SU-DHL-6 (cell line): ENCODE results near the gene EPHA4.

ENCODE experiments used
- H2AFZ ChIP-seq: fragments of 200-600 bp; sonication (generic); 2 replicates; pipeline ENCODE4 v1.6.1; 2014; ENCODE audit warnings: low read depth, mild to moderate bottlenecking, moderate library complexity, mixed read lengths, antibody characterized with exemption, low read length; ENCODE audit not compliant: severe bottlenecking
- H3F3A ChIP-seq: fragments of 200-600 bp; shearing (Covaris generic); 2 replicates; pipeline ENCODE4 v1.6.0; 2016; ENCODE audit warnings: antibody characterized with exemption, mild to moderate bottlenecking; ENCODE audit not compliant: insufficient read depth
- H3K27ac ChIP-seq: fragments of 200-600 bp; sonication (generic); 2 replicates; pipeline ENCODE4 v1.5.1; 2016; ENCODE audit warnings: low read depth, mild to moderate bottlenecking, low read length, moderate library complexity, mixed read lengths
- H3K27me3 ChIP-seq: fragments of 200-600 bp; sonication (generic), shearing (Covaris generic); 2 replicates; pipeline ENCODE4 v1.6.0; 2014; ENCODE audit warnings: mild to moderate bottlenecking, low read length
- H3K36me3 ChIP-seq: fragments of 200-600 bp; sonication (generic); 2 replicates; pipeline ENCODE4 v1.6.1; 2014; ENCODE audit warnings: mild to moderate bottlenecking, low read length, mixed read lengths
- H3K4me2 ChIP-seq: fragments of 300-600, 200-600 bp; shearing (Covaris generic), sonication (generic); 2 replicates; pipeline ENCODE4 v1.6.0; 2014; ENCODE audit warnings: low read length, low read depth, mild to moderate bottlenecking; ENCODE audit not compliant: poor library complexity, severe bottlenecking
- H3K4me3 ChIP-seq: fragments of 200-600 bp; sonication (generic); 2 replicates; pipeline ENCODE4 v1.5.1; 2014; ENCODE audit warnings: antibody characterized with exemption, low read length, mild to moderate bottlenecking, mixed read lengths; ENCODE audit not compliant: insufficient read depth, poor library complexity, severe bottlenecking
- H3K79me2 ChIP-seq: fragments of 200-600 bp; sonication (generic); 2 replicates; pipeline ENCODE4 v1.6.1; 2014; ENCODE audit warnings: mild to moderate bottlenecking, low read length, moderate library complexity; ENCODE audit not compliant: insufficient read depth
- H3K9ac ChIP-seq: fragments of 200-600 bp; sonication (generic); 2 replicates; pipeline ENCODE4 v1.7.0; 2014; ENCODE audit warnings: mild to moderate bottlenecking, low read length
- H3K9me2 ChIP-seq: fragments of 200-600 bp; sonication (generic); replicated peaks from 2 replicates; pipeline ENCODE4 v1.6.1; 2014; ENCODE audit warnings: low read length; ENCODE audit not compliant: insufficient read depth
- H3K9me3 ChIP-seq: fragments of 200-600 bp; sonication (generic); 2 replicates; pipeline ENCODE4 v1.6.1; 2014; ENCODE audit warnings: low read length, mixed read lengths; ENCODE audit not compliant: insufficient read depth
- H4K20me1 ChIP-seq: fragments of 200-600 bp; sonication (generic); 2 replicates; pipeline ENCODE4 v1.6.1; 2014; ENCODE audit warnings: low read depth, mild to moderate bottlenecking, antibody characterized with exemption, low read length, moderate library complexity, mixed read lengths
- EZH2phosphoT487 ChIP-seq: fragments of 200-600 bp; sonication (generic), shearing (Covaris generic); conservative IDR thresholded peaks from 2 replicates; pipeline ENCODE4 v1.6.1; 2018; ENCODE audit warnings: mild to moderate bottlenecking, antibody characterized with exemption, low read length, moderate library complexity, mixed read lengths
- TF ChIP-seq, protein P1 (sequence below): fragments of 200-600 bp; sonication (generic); IDR thresholded peaks from one replicate; pipeline ENCODE4 v1.5.1; 2017; ENCODE audit warnings: antibody characterized with exemption, mild to moderate bottlenecking, low read length, moderate library complexity; ENCODE audit not compliant: insufficient read depth, poor library complexity, severe bottlenecking

Gene EPHA4

DNA sequence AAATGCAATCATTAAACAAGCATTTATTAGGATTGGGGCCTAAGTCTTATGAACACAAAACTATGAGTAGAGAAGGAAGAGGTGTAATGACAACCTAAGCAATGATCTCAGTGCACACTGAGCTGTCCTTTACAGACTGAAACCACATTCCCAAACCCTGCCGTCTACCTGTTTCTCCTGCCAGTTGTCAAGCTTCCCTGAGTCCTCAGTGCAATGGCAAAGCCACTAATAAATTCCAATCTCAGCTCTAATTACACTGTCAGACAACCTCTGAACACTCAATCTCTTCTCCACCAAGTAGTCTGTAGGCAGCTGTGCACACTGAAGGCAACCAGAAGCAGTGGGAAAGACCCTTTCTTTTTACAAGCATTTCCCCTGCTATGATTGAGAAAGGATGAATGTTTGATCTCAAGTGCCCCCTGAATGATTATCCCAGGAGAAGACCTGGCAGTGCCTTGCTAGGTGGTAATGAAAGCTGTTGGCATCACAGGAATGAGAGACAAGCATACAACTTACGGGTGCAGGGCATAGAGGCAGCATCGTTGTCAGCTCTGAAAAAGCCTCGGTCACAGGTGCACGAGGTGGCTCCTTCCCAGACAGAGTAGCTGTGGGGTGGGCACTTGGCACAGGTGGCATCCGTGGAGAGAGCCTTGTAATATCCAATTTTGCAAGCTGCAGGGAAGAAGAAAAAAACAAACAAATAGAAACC, 71.4 kb downstream of the EPHA4 start:
- Histone ChIP-seq H3K4me3 (no peak overlapping the region), H3K79me2 (no peaks in the 10 kb centered on the region), H3K36me3 (no peaks in the 10 kb centered on the region), H3K27ac (no peak overlapping the region), H3K9me3 (no peaks in the 10 kb centered on the region), H3K9ac (no peak overlapping the region), H3K9me2 (no peaks in the 10 kb centered on the region), H3K4me2 (no peak overlapping the region), H2AFZ (no peak overlapping the region), H3F3A (no peaks in the 10 kb centered on the region), H3K27me3 (no peaks in the 10 kb centered on the region), H4K20me1 (no peaks in the 10 kb centered on the region)
- TF ChIP-seq, protein P1, sequence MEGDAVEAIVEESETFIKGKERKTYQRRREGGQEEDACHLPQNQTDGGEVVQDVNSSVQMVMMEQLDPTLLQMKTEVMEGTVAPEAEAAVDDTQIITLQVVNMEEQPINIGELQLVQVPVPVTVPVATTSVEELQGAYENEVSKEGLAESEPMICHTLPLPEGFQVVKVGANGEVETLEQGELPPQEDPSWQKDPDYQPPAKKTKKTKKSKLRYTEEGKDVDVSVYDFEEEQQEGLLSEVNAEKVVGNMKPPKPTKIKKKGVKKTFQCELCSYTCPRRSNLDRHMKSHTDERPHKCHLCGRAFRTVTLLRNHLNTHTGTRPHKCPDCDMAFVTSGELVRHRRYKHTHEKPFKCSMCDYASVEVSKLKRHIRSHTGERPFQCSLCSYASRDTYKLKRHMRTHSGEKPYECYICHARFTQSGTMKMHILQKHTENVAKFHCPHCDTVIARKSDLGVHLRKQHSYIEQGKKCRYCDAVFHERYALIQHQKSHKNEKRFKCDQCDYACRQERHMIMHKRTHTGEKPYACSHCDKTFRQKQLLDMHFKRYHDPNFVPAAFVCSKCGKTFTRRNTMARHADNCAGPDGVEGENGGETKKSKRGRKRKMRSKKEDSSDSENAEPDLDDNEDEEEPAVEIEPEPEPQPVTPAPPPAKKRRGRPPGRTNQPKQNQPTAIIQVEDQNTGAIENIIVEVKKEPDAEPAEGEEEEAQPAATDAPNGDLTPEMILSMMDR = no peak
- TF ChIP-seq EZH2phosphoT487 = no peak

DNA sequence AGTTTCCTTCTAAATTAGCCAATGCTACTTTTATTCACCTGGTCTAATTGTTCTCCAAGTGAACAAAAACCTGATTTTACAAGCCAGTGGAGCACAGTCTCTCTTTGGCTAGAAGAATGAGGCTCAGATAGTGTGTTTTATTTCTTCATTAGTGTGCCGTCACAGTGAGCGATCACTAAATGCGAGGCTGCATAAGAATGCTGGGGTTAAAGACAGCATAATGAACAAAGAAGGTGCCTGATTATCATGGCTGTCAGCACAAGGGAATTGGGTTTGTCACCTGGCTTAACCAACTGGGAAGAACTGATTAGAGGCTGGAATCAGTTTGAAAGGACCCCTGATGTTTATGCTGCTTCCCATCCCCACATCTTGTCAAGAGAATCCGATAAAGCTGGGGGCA, 76.4 kb downstream of the EPHA4 start:
- TF ChIP-seq EZH2phosphoT487 = no peak
- TF ChIP-seq, protein P1 = no peak
- H3K36me3 ChIP-seq = no peaks in the 10 kb centered on the region
- H3K4me3 ChIP-seq = no peak overlapping the region
- H3F3A ChIP-seq = no peaks in the 10 kb centered on the region
- H2AFZ ChIP-seq = no peak overlapping the region
- H3K4me2 ChIP-seq = no peak overlapping the region
- no peaks in the 10 kb centered on the region for H4K20me1 ChIP-seq
- H3K9me3 ChIP-seq = no peaks in the 10 kb centered on the region
- H3K9ac ChIP-seq = no peak overlapping the region
- no peaks in the 10 kb centered on the region for H3K79me2 ChIP-seq
- no peak overlapping the region for H3K27ac ChIP-seq
- no peaks in the 10 kb centered on the region for H3K27me3 ChIP-seq
- no peaks in the 10 kb centered on the region for H3K9me2 ChIP-seq

DNA sequence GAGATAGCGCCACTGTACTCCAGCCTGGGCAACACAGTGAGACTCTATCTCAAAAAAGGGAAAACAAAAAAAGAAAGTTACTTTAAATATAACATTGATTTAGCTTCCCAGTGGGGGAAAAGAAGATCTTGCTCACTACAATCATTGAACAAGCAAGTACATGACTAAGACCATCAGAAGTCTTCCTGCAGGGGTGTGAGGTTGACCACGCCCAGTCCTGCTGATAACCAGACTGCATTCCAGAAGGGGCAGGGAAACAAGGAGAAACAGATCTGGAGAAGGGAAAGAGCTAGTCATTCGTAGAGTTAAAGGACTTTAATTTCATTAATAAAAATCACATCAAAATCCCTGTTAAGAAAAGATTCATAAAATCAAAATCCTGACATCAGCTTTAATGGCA, 77.5 kb downstream of the EPHA4 start:
- no peak overlapping the region for H3K4me2 ChIP-seq
- H3K27me3 ChIP-seq = no peaks in the 10 kb centered on the region
- no peak overlapping the region for H2AFZ ChIP-seq
- H3K9me2 ChIP-seq = no peaks in the 10 kb centered on the region
- no peaks in the 10 kb centered on the region for H3K79me2 ChIP-seq
- no peak overlapping the region for H3K9ac ChIP-seq
- H3K36me3 ChIP-seq = no peaks in the 10 kb centered on the region
- TF ChIP-seq, protein P1 = no peak
- no peak for TF ChIP-seq EZH2phosphoT487
- no peak overlapping the region for H3K27ac ChIP-seq
- H3F3A ChIP-seq = no peaks in the 10 kb centered on the region
- no peaks in the 10 kb centered on the region for H4K20me1 ChIP-seq
- H3K4me3 ChIP-seq = no peak overlapping the region
- no peaks in the 10 kb centered on the region for H3K9me3 ChIP-seq
